ENCODE measurements around the gene CENPP. TPM values are rescaled to one million over a fixed set of nuclear protein-coding genes. Genes with fewer than 3 reads are reported as not detected.
"Not testable (repeated sequence)": the region's sequence is repeated elsewhere in the genome, so short reads cannot be mapped to it uniquely, and the experiment has no call there.

CENPP gene
- total RNA-seq, 1 donor: 5.4 TPM

DNA sequence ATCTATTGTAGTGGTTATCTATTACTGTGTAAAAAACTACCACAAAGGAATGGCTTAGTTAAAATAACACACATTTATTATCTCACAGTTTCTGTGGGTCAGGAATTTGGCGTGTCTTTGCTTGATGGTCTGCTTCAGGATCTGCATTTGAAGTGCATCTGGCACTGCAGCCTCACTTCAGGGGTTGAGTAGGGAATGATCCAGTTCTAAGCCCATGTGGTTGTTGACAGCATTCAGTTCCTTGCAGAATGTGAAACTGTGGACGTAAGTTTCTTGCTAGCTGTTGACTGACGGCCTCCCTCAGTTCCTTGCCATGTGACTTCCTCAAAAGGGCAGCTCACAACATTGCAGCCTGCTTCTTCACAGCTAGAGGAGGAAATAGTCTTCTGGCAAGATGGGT lies 80.7 kb downstream of the CENPP start:
- no peaks in the 10 kb centered on the region for H3K79me2 ChIP-seq (ENCODE audit: insufficient read depth, low read length)
- H3K4me2 ChIP-seq (ENCODE audit: insufficient read depth, low read length): peak overlapping the region; percentile 12
- no peaks in the 10 kb centered on the region for H3K9me3 ChIP-seq (ENCODE audit: low read depth, low read length)
- H3K27me3 ChIP-seq (ENCODE audit: insufficient read depth, low read length): no peaks in the 10 kb centered on the region
- peak overlapping the region; percentile 49 for H2AFZ ChIP-seq (ENCODE audit: low read length)
- DNase-seq (ENCODE audit: insufficient read length, low spot score, missing footprints): no peak
- H4K20me1 ChIP-seq (ENCODE audit: insufficient read depth, low read length): no peaks in the 10 kb centered on the region
- no peaks in the 10 kb centered on the region for H3K36me3 ChIP-seq (ENCODE audit: insufficient read depth, low read length)
- H3K27ac ChIP-seq (ENCODE audit: low read depth, low read length): no peak overlapping the region
- no peak overlapping the region for H3K4me3 ChIP-seq (ENCODE audit: insufficient read depth, low read length)
- peaks cover 11% of the 10 kb centered on the region for H3K4me1 ChIP-seq (ENCODE audit: insufficient read depth, low read length)
- TF ChIP-seq, protein P1, sequence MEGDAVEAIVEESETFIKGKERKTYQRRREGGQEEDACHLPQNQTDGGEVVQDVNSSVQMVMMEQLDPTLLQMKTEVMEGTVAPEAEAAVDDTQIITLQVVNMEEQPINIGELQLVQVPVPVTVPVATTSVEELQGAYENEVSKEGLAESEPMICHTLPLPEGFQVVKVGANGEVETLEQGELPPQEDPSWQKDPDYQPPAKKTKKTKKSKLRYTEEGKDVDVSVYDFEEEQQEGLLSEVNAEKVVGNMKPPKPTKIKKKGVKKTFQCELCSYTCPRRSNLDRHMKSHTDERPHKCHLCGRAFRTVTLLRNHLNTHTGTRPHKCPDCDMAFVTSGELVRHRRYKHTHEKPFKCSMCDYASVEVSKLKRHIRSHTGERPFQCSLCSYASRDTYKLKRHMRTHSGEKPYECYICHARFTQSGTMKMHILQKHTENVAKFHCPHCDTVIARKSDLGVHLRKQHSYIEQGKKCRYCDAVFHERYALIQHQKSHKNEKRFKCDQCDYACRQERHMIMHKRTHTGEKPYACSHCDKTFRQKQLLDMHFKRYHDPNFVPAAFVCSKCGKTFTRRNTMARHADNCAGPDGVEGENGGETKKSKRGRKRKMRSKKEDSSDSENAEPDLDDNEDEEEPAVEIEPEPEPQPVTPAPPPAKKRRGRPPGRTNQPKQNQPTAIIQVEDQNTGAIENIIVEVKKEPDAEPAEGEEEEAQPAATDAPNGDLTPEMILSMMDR (IDR thresholded peaks at IDR 0.05; ENCODE audit: extremely low read depth, low read depth, low read length): no peak

DNA sequence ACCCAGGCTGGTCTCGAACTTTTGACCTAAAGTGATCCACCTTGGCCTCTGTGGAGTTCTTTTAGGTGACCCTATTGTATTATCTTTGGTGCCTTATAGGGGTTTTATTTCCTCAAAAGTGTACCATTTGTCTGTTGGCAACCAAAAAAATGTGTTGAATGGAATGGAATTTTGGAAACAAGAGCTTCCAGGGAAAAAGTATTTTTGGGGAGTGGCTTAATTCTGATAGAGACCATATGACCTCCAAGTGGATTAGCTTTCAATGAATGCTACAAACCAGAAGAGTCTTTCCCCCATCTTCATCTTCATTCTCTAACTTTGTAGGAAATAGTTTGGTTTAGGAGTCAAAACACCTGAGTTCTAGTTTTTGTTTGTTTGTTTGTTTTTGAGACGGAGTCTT lies 82.1 kb downstream of the CENPP start:
- H3K27ac ChIP-seq (ENCODE audit: low read depth, low read length): no peak overlapping the region
- H3K4me2 ChIP-seq (ENCODE audit: insufficient read depth, low read length): no peak overlapping the region
- H4K20me1 ChIP-seq (ENCODE audit: insufficient read depth, low read length): no peaks in the 10 kb centered on the region
- no peak for DNase-seq (ENCODE audit: insufficient read length, low spot score, missing footprints)
- H3K79me2 ChIP-seq (ENCODE audit: insufficient read depth, low read length): no peaks in the 10 kb centered on the region
- no peak overlapping the region for H3K4me3 ChIP-seq (ENCODE audit: insufficient read depth, low read length)
- no peaks in the 10 kb centered on the region for H3K27me3 ChIP-seq (ENCODE audit: insufficient read depth, low read length)
- no peak overlapping the region for H2AFZ ChIP-seq (ENCODE audit: low read length)
- TF ChIP-seq, protein P1 (IDR thresholded peaks at IDR 0.05; ENCODE audit: extremely low read depth, low read depth, low read length): no peak
- no peaks in the 10 kb centered on the region for H3K9me3 ChIP-seq (ENCODE audit: low read depth, low read length)
- H3K4me1 ChIP-seq (ENCODE audit: insufficient read depth, low read length): peaks cover 11% of the 10 kb centered on the region
- no peaks in the 10 kb centered on the region for H3K36me3 ChIP-seq (ENCODE audit: insufficient read depth, low read length)

DNA sequence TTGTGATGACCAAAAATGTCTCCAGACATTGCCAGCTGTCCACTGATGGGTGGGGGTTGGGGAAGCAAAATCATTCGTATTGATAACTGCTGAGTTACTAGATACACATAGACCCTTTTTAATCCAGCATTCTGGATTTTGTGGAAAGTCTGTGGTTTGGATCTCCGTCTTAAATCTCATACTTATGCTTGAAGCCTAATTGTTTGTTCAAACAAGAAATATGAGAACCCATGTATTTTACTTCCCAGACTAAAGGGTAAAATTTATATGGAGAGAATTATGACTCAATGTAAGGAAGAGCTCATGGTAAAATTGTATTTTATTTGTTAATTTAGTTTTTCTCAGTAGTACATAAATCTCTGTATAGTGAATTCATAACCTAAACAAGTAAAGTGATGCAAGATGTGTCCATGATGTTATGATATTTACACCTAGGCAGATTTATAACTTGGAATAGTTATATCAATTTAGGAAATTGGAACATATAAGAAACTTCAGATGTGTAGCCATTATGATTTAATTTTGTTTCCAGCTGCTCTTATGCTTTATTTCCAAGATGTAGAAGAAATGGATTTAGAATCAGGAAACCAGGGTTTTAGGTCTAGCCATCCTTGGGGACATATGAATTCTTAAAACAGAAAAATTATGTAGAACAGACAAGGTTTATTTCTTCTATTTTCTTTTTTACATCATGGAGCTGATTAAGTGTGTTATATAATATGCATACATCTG lies 83.2 kb downstream of the CENPP start:
- no peaks in the 10 kb centered on the region for H3K27me3 ChIP-seq (ENCODE audit: insufficient read depth, low read length)
- H3K79me2 ChIP-seq (ENCODE audit: insufficient read depth, low read length): no peaks in the 10 kb centered on the region
- TF ChIP-seq, protein P1 (IDR thresholded peaks at IDR 0.05; ENCODE audit: extremely low read depth, low read depth, low read length): no peak
- H3K4me1 ChIP-seq (ENCODE audit: insufficient read depth, low read length): peaks cover 11% of the 10 kb centered on the region
- no peak overlapping the region for H3K27ac ChIP-seq (ENCODE audit: low read depth, low read length)
- H3K9me3 ChIP-seq (ENCODE audit: low read depth, low read length): no peaks in the 10 kb centered on the region
- H3K4me2 ChIP-seq (ENCODE audit: insufficient read depth, low read length): no peak overlapping the region
- no peak overlapping the region for H3K4me3 ChIP-seq (ENCODE audit: insufficient read depth, low read length)
- no peaks in the 10 kb centered on the region for H4K20me1 ChIP-seq (ENCODE audit: insufficient read depth, low read length)
- no peaks in the 10 kb centered on the region for H3K36me3 ChIP-seq (ENCODE audit: insufficient read depth, low read length)
- no peak overlapping the region for H2AFZ ChIP-seq (ENCODE audit: low read length)
- no peak for DNase-seq (ENCODE audit: insufficient read length, low spot score, missing footprints)

DNA sequence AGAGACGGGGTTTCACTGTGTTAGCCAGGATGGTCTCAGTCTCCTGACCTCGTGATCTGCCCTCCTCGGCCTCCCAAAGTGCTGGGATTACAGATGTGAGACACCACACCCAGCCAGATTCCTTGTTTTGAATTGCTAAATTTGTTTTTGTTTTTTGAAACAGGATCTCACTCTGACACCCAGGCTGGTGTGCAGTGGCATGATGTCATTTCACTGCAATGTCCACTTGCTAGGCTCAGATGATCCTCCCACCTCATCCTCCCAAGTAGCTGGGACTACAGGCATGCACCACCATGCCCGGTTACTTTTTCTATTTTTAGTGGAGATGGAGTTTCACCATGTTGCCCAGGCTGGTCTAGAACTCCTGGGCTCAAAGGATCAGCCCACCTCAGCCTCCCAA lies 85.4 kb downstream of the CENPP start:
- not testable (repeated sequence) for H3K36me3 ChIP-seq (ENCODE audit: insufficient read depth, low read length); H4K20me1 ChIP-seq (ENCODE audit: insufficient read depth, low read length); H3K4me2 ChIP-seq (ENCODE audit: insufficient read depth, low read length); H3K27me3 ChIP-seq (ENCODE audit: insufficient read depth, low read length); DNase-seq (ENCODE audit: insufficient read length, low spot score, missing footprints); H2AFZ ChIP-seq (ENCODE audit: low read length); H3K27ac ChIP-seq (ENCODE audit: low read depth, low read length); H3K9me3 ChIP-seq (ENCODE audit: low read depth, low read length); H3K4me3 ChIP-seq (ENCODE audit: insufficient read depth, low read length); H3K4me1 ChIP-seq (ENCODE audit: insufficient read depth, low read length); H3K79me2 ChIP-seq (ENCODE audit: insufficient read depth, low read length)

Measured in osteoblast (primary cell).